Erythroblast (primary cell): ENCODE data around the gene ARSI.

Experiments used
- GATA1 ChIP-seq: IDR thresholded peaks from 2 replicates; pipeline ENCODE4 v1.6.1; 2011; ENCODE audit warnings: low read depth, mild to moderate bottlenecking, control low read depth, low read length, moderate library complexity
- POLR2A ChIP-seq: IDR thresholded peaks from 2 replicates; pipeline ENCODE4 v1.6.1; 2011; ENCODE audit warnings: mild to moderate bottlenecking, low read length

DNA sequence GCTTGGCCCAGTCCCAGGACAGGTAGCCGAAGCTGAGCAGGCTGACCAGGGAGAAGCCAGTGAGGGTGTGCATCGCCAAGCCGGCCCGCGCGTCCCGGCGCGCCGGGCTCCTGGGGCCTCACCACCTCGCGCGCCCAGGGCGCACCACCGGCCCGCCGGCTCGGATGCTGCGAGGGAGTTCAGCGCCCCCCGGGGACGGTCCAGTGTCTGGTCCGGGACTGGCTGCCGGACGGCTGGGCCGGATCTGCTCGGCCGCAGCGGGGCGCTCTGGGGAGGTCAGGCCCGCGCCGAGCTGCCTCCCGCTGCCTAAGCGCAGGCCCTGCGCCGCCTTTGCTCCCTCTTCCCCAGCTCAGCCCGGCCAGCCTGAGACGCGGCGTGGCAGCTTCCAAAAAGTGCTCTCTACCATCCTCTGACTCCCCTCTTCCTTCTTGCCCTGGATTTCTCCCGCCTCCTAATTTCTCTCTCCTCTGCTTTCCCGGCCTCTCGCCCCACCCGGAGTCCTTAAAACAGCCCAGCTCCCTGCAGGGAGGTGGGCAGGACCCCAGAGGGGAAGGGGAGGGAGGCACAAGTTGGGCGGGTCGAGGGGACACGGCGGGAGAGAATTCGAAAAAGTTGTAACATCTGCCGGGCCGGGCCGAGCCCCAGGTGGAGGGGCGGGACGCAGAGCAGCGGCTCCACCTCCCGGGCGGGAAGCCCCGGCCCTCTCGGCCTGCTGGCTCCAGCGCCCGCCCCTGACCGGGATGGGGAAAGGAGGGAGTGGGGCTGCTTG lies at the start of gene ARSI:
- no peak for TF ChIP-seq POLR2A
- no peak for TF ChIP-seq GATA1
